Mammary epithelial cell (primary cell): ENCODE data around the gene KCNK4.

ENCODE experiments used
- EZH2 ChIP-seq: IDR thresholded peaks from 2 replicates; pipeline ENCODE4 v1.6.1; 2012; ENCODE audit warnings: low read length, inconsistent platforms, borderline replicate concordance
- TF ChIP-seq, protein P1 (sequence below), 2 donors: IDR thresholded peaks in 1 of 2; conservative IDR thresholded peaks in 1 of 2; 2 replicates each; pipeline ENCODE4 v1.5.1; 2011 to 2012; ENCODE audit warnings: inconsistent platforms in 2 of 2, low read length in 2 of 2, mild to moderate bottlenecking in 2 of 2, control low read depth in 1 of 2, low read depth in 1 of 2; ENCODE audit not compliant: insufficient read depth in 1 of 2; ENCODE audit errors: extremely low read depth in 1 of 2

DNA sequence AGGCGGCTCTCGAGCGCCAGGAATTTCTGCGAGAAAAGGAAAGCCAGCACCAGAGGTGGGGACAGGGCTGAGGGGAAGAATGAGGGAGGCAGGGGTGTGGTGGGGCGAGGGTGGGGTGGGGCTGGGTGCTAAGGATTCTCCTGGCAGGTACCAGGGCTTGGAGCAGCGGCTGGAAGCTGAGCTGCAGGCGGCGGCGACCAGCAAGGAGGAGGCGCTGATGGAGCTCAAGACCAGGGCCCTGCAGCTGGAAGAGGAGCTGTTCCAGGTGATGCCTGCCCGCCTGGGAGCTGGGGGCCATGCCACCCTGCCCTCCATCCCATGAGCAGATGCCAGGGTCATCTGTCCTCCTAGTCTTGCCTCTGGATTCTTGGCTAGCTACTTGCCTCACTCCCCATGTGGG lies 58.3 kb downstream of the KCNK4 start:
- TF ChIP-seq, protein P1, sequence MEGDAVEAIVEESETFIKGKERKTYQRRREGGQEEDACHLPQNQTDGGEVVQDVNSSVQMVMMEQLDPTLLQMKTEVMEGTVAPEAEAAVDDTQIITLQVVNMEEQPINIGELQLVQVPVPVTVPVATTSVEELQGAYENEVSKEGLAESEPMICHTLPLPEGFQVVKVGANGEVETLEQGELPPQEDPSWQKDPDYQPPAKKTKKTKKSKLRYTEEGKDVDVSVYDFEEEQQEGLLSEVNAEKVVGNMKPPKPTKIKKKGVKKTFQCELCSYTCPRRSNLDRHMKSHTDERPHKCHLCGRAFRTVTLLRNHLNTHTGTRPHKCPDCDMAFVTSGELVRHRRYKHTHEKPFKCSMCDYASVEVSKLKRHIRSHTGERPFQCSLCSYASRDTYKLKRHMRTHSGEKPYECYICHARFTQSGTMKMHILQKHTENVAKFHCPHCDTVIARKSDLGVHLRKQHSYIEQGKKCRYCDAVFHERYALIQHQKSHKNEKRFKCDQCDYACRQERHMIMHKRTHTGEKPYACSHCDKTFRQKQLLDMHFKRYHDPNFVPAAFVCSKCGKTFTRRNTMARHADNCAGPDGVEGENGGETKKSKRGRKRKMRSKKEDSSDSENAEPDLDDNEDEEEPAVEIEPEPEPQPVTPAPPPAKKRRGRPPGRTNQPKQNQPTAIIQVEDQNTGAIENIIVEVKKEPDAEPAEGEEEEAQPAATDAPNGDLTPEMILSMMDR (conservative IDR thresholded peaks at IDR 0.05 in 1 of 2, IDR thresholded peaks at IDR 0.05 in 1 of 2; ENCODE audit: extremely low read depth in 1 of 2, insufficient read depth in 1 of 2, low read depth in 1 of 2, low read length in 2 of 2) = no peak
- TF ChIP-seq EZH2 = no peak
